HepG2 (cell line): ENCODE measurements around the gene SYT8. TPM values are rescaled to one million over a fixed set of nuclear protein-coding genes. Genes with fewer than 3 reads are reported as not detected.

Experiments used
- ASH2L ChIP-seq: fragments of 300-600, 200-600 bp; sonication (generic); IDR thresholded peaks from 2 replicates; pipeline ENCODE4 v1.7.0; 2017; ENCODE audit warnings: low read depth, mild to moderate bottlenecking, moderate library complexity, mixed read lengths, low read length; ENCODE audit not compliant: insufficient read length
- KDM2A ChIP-seq: sonication (generic); formaldehyde crosslinking; IDR thresholded peaks from 2 replicates; pipeline ENCODE4 v1.4.0; 2020; ENCODE audit warnings: low read depth, missing genetic modification reagents, borderline replicate concordance
- KLF15 ChIP-seq: sonication (generic); formaldehyde crosslinking; IDR thresholded peaks from 2 replicates; pipeline ENCODE4 v1.8.1; 2023; ENCODE audit warnings: borderline replicate concordance, mild to moderate bottlenecking, inconsistent platforms, missing genetic modification reagents, mixed read lengths
- MEIS2 ChIP-seq: sonication (generic); formaldehyde crosslinking; IDR thresholded peaks from 2 replicates; pipeline ENCODE4 v1.9.0; 2021; ENCODE audit warnings: mild to moderate bottlenecking, missing genetic modification reagents
- PAWR ChIP-seq: sonication (generic); formaldehyde crosslinking; IDR thresholded peaks from 2 replicates; pipeline ENCODE4 v1.4.0; 2020; ENCODE audit warnings: missing genetic modification reagents, mild to moderate bottlenecking, borderline replicate concordance
- PCBP1 ChIP-seq: fragments of 200-400 bp; formaldehyde crosslinking; IDR thresholded peaks from 2 replicates; pipeline ENCODE4 v1.6.1; 2017; ENCODE audit warnings: mild to moderate bottlenecking, low read depth, low read length, borderline replicate concordance
- TEAD2 ChIP-seq: sonication (generic); formaldehyde crosslinking; IDR thresholded peaks from 2 replicates; pipeline ENCODE4 v1.9.0; 2021; ENCODE audit warnings: missing genetic modification reagents
- YEATS2 ChIP-seq: sonication (generic); formaldehyde crosslinking; IDR thresholded peaks from 2 replicates; pipeline ENCODE4 v1.4.0; 2020; ENCODE audit warnings: missing genetic modification reagents, borderline replicate concordance
- ZIK1 ChIP-seq: sonication (generic); formaldehyde crosslinking; IDR thresholded peaks from 2 replicates; pipeline ENCODE4 v1.5.0; 2020; ENCODE audit warnings: mild to moderate bottlenecking, low read depth, missing genetic modification reagents, borderline replicate concordance
- ZNF12 ChIP-seq: sonication (generic); formaldehyde crosslinking; IDR thresholded peaks from 2 replicates; pipeline ENCODE4 v1.5.0; 2020; ENCODE audit warnings: missing genetic modification reagents
- ZNF232 ChIP-seq: sonication (generic); formaldehyde crosslinking; IDR thresholded peaks from 2 replicates; pipeline ENCODE4 v1.4.0; 2020; ENCODE audit warnings: missing genetic modification reagents, borderline replicate concordance
- ZNF44 ChIP-seq: sonication (generic); formaldehyde crosslinking; IDR thresholded peaks from 2 replicates; pipeline ENCODE4 v1.5.1; 2020; ENCODE audit warnings: mild to moderate bottlenecking, missing genetic modification reagents
- ZNF441 ChIP-seq: sonication (generic); formaldehyde crosslinking; IDR thresholded peaks from 2 replicates; pipeline ENCODE4 v1.7.0; 2021; ENCODE audit warnings: missing genetic modification reagents, borderline replicate concordance
- polyA plus RNA-seq, 8 experiments: library from polyadenylated mRNA; depleted of rRNA in 3 of 8; stranded (reverse) in 7 of 8; unstranded in 1 of 8; fragments of >200 nt; fragmentation: Illumina TruSeq in 4 of 8; extraction: Trizol in 4 of 8; gene quantifications; 2 replicates each; pipeline versions ENCODE4 v1.2.1 to v1.2.3, GENCODE V29; 2011 to 2016; ENCODE audit warnings: low read depth in 4 of 8, missing spikeins in 1 of 8, mixed read lengths in 1 of 8; ENCODE audit not compliant: insufficient read depth in 1 of 8
- total RNA-seq, 5 experiments: library from RNA; depleted of rRNA; stranded (reverse); fragments of >200 nt; fragmentation: Illumina TruSeq; extraction: Trizol; gene quantifications; 2 replicates each; pipeline ENCODE4 v1.2.3, GENCODE V29; 2016; ENCODE audit warnings: low read depth in 1 of 5
- TF ChIP-seq, protein P1 (sequence below): IDR thresholded peaks from 2 replicates; pipeline ENCODE4 v1.4.0; 2020; ENCODE audit warnings: mild to moderate bottlenecking, missing genetic modification reagents
- TF ChIP-seq, protein P2 (sequence below): IDR thresholded peaks from 2 replicates; pipeline ENCODE4 v1.6.1; 2016; ENCODE audit warnings: low read depth, control low read depth
- TF ChIP-seq, protein P3 (sequence below): sonication (generic); formaldehyde crosslinking; IDR thresholded peaks from 2 replicates; pipeline ENCODE4 v1.5.0; 2020; ENCODE audit warnings: mild to moderate bottlenecking, missing genetic modification reagents, borderline replicate concordance

The SYT8 gene
- total and polyA plus RNA-seq, 2 of the 13 experiments (the other 11 are each of a cell fraction or from before 2014, with no cell fraction given), result 0.60 to 2.3 TPM

DNA sequence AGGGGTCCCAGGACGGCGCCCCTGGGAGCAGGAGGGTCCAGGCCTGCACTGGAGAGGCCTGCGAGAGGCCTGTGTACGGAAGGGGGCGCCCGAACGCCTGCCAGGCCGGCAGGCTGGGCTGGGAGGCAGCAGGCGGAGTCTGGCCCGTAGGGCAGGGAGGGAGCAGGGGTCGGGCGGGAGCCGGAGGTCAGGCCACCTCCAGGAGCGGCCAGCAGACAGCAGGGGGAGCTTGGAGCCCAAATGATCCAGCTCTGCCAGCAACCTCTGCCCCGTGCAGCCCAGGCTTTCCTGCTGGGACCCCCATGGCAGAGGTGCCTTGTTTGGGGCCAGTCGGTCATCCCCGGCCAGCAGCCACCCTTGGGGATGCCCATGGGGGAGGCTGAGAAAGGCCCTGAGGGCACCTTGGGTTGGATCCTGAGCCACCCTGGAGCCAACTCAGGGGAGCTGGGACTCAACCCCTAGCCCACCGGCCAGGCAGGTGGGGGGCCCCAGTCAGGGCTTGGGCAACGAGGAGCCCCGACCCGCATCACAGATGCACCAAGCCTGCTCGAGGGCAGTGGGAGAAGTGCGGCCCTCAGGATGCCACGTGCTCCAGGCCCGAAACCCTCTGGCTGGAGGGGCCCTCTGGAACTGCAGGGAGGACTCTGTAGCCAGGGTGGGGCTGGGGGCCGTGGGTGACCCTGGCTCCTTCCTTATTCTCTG, 9.6 kb upstream of the SYT8 start (continued):
- TF ChIP-seq, protein P1, sequence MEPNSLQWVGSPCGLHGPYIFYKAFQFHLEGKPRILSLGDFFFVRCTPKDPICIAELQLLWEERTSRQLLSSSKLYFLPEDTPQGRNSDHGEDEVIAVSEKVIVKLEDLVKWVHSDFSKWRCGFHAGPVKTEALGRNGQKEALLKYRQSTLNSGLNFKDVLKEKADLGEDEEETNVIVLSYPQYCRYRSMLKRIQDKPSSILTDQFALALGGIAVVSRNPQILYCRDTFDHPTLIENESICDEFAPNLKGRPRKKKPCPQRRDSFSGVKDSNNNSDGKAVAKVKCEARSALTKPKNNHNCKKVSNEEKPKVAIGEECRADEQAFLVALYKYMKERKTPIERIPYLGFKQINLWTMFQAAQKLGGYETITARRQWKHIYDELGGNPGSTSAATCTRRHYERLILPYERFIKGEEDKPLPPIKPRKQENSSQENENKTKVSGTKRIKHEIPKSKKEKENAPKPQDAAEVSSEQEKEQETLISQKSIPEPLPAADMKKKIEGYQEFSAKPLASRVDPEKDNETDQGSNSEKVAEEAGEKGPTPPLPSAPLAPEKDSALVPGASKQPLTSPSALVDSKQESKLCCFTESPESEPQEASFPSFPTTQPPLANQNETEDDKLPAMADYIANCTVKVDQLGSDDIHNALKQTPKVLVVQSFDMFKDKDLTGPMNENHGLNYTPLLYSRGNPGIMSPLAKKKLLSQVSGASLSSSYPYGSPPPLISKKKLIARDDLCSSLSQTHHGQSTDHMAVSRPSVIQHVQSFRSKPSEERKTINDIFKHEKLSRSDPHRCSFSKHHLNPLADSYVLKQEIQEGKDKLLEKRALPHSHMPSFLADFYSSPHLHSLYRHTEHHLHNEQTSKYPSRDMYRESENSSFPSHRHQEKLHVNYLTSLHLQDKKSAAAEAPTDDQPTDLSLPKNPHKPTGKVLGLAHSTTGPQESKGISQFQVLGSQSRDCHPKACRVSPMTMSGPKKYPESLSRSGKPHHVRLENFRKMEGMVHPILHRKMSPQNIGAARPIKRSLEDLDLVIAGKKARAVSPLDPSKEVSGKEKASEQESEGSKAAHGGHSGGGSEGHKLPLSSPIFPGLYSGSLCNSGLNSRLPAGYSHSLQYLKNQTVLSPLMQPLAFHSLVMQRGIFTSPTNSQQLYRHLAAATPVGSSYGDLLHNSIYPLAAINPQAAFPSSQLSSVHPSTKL (CRISPR knock-in tag), result peak; percentile 45; the same call in 1 of the 2 replicates
- TF ChIP-seq MEIS2 (peak; percentile 79), PAWR (no peak), ZNF44 (peak; percentile 69; the same call in 1 of the 2 replicates), YEATS2 (CRISPR knock-in tag) (peak; percentile 58; the same call in 1 of the 2 replicates), ZNF232 (CRISPR knock-in tag) (peak; percentile 80; the same call in 1 of the 2 replicates), ZIK1 (CRISPR knock-in tag) (no peak), TEAD2 (CRISPR knock-in tag) (0 out of 2 replicates have a peak, but pooled peaks have one; percentile 39), ZNF441 (CRISPR knock-in tag) (peak; percentile 50; the same call in 1 of the 2 replicates), PCBP1 (0 out of 2 replicates have a peak, but pooled peaks have one; percentile 11), KLF15 (CRISPR knock-in tag) (no peak), ZNF12 (CRISPR knock-in tag) (peak; percentile 41; the same call in 1 of the 2 replicates), KDM2A (CRISPR knock-in tag) (peak; percentile 76; the same call in 1 of the 2 replicates), ASH2L (no peak)
- TF ChIP-seq, protein P2, sequence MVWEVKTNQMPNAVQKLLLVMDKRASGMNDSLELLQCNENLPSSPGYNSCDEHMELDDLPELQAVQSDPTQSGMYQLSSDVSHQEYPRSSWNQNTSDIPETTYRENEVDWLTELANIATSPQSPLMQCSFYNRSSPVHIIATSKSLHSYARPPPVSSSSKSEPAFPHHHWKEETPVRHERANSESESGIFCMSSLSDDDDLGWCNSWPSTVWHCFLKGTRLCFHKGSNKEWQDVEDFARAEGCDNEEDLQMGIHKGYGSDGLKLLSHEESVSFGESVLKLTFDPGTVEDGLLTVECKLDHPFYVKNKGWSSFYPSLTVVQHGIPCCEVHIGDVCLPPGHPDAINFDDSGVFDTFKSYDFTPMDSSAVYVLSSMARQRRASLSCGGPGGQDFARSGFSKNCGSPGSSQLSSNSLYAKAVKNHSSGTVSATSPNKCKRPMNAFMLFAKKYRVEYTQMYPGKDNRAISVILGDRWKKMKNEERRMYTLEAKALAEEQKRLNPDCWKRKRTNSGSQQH, result no peak
- TF ChIP-seq, protein P3, sequence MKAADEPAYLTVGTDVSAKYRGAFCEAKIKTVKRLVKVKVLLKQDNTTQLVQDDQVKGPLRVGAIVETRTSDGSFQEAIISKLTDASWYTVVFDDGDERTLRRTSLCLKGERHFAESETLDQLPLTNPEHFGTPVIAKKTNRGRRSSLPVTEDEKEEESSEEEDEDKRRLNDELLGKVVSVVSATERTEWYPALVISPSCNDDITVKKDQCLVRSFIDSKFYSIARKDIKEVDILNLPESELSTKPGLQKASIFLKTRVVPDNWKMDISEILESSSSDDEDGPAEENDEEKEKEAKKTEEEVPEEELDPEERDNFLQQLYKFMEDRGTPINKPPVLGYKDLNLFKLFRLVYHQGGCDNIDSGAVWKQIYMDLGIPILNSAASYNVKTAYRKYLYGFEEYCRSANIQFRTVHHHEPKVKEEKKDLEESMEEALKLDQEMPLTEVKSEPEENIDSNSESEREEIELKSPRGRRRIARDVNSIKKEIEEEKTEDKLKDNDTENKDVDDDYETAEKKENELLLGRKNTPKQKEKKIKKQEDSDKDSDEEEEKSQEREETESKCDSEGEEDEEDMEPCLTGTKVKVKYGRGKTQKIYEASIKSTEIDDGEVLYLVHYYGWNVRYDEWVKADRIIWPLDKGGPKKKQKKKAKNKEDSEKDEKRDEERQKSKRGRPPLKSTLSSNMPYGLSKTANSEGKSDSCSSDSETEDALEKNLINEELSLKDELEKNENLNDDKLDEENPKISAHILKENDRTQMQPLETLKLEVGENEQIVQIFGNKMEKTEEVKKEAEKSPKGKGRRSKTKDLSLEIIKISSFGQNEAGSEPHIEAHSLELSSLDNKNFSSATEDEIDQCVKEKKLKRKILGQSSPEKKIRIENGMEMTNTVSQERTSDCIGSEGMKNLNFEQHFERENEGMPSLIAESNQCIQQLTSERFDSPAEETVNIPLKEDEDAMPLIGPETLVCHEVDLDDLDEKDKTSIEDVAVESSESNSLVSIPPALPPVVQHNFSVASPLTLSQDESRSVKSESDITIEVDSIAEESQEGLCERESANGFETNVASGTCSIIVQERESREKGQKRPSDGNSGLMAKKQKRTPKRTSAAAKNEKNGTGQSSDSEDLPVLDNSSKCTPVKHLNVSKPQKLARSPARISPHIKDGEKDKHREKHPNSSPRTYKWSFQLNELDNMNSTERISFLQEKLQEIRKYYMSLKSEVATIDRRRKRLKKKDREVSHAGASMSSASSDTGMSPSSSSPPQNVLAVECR (CRISPR knock-in tag), result peak; percentile 20; the same call in 1 of the 2 replicates
